ENCODE measurements around the gene SLC6A13.

Gene SLC6A13

DNA sequence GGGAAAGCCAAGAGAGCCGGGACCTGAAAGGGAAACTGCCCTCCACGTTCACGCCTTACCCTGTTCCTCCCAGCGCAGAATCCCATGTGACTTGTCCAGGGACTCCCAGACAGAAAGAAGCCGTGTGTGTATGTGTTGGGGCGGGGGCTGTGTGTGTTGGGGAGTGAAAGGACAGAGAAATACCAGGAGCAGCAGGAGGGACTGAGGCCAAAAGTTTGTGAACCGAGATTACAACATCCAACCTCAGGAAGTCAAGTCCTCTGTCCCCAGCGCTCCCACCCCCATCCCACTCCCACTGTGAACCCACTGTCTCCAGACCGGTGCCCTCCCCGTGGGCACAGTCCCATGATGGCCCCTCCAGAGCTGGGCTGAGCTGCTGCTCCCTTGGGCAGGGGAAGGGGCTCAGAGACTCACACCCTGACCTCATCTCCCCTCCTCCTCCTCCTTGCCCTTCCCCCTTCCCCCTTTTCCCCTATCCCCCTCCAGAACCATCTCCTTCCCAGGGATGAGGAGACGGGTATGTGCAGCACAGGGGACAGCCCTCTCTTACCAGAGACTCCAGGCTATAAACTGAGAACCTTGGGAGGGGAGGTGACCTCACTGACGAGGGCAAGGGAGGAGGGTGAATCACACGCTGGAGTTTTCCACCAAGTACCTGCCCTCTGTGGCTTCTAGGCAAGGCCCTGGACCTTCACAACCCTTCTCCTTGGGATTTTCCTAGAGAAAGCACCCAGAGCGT, 48.5 kb downstream of the SLC6A13 start, which contains the start of gene SLC6A12:
SLC6A12 (minus strand) TSS at position 155 of the 739 bp plus-strand sequence. CDS start 4,171 bp downstream, outside the sequence.
- DNase-seq (ENCODE audit: low read depth in 2 of 2): no peak

DNA sequence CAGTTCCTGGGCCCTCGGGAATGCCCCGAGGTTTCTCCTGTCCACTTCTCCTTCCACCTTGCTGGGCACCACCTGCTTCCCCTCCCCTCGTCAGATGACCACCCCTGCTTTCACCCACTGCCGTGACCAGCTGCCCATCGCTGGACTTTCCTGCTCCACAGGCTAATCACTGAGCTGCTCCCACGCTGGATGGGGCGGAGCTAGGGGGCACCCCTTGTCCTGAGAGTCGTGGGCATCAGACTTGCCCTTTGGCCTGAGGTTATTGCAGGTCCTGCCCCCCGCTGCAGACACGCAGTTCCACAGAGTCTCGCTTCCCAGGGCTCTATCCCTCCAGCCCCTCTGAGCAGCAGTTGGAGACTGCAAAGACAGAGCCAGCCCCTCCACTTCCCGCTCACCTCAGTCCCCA, 49.1 kb downstream of the SLC6A13 start:
- DNase-seq (ENCODE audit: low read depth in 2 of 2): no peak

DNA sequence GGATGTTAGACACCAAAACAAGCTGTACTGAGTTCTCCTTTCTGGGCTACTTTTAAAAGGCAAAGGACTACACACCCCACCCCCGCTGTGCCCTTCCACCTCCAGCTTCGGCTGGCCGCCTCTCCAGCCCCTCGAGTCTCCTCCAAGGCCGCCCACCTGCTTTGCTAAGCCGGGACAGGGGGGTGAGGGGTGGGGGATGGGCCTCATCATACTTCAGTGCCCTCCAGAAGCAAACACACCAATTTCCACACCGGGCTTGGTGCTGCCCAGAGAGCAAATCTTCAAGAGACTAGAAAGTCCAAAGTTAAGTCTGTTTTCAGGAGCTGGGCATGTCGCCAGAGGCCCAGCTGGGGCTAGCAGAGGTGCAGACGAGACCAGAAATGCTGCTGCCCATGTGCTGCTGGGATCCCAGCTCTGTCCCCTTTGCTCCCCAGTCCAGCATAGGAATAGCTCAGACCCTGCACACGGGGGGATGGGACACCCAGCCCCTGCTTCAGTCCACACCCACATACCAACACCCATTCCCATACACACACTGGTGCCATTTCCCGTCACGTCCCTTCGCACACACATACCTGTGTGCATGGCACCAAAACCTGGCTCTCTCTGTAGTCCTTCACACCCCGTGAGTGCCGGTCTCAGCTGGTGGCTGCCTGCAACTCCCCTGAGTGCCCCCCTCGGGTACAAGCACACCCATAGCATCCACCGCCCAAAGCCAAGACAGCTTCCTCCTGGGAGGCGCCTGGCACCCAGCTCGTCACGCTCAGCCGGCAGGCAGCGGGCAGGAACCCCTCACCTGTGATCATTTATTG, 49.7 kb downstream of the SLC6A13 start:
- no peak for DNase-seq (ENCODE audit: low read depth in 2 of 2)

DNA sequence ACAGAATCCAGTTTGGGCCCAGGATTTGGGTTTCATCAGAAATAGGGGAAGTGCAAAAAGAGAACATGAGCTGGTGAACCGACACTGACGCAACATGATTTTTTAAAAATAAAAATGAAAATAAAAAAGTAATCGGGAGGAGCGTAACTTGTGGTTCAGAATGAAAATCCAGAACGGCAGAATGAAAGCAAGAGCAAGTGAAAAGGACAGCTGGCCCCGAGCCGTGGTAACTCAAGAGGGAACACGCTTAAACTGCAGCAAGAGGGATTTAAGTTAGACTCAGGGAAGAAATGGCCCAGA, 50.3 kb downstream of the SLC6A13 start:
- no peak for DNase-seq (ENCODE audit: low read depth in 2 of 2)

DNA sequence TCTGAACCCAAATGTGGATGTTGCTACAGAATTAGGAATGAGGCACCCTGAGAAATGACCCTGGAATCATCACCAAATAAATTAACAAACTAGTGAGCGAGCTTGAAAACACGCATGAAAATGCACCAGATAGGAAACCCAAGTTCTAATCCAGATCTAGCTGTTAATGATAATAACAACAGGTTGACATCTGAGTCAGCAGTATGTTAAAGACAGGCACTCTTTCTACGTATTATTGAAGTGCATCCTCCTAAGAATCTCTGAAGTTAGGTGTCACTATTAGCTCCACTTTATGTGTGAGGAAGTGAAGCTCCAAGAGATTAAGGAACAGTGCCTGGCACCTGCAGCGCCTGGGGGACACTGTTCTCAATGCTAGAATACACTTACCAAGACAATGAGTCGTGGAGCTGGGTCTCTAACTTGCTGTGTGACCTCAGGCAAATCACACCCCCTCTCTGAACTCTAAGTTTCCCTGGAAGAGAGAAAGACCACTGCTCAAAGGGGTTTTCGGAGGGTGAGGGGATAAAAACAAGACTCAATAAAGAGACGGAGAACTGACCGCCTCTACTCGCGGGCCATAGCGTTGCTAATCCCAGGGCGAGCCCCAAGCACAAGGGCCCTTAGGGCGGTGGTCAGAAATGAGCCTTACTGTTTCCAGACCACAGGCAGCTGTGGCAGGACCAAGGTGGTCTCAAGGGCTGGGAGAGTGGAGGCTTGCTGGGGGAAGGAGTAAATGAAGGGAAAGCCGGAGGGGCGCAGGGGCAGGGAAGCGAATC, 50.8 kb downstream of the SLC6A13 start:
- no peak for DNase-seq (ENCODE audit: low read depth in 2 of 2)

DNA sequence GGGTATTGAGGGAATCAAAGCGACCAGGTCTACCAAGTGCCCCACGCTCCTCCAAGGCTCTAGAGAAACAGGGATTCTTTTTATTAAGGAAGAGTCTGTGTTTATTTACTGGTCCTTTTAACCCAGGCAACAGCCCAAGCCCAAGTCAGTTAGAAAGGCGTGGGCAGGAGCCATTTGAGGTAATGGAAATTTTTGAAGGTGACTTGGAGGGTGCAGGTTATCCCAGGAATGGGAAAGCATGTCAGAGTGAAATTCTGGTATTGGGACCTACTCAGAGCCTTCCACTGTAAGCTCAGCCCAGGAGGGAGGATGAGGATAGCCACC, 51.5 kb downstream of the SLC6A13 start:
- DNase-seq (ENCODE audit: low read depth in 2 of 2): no peak

DNA sequence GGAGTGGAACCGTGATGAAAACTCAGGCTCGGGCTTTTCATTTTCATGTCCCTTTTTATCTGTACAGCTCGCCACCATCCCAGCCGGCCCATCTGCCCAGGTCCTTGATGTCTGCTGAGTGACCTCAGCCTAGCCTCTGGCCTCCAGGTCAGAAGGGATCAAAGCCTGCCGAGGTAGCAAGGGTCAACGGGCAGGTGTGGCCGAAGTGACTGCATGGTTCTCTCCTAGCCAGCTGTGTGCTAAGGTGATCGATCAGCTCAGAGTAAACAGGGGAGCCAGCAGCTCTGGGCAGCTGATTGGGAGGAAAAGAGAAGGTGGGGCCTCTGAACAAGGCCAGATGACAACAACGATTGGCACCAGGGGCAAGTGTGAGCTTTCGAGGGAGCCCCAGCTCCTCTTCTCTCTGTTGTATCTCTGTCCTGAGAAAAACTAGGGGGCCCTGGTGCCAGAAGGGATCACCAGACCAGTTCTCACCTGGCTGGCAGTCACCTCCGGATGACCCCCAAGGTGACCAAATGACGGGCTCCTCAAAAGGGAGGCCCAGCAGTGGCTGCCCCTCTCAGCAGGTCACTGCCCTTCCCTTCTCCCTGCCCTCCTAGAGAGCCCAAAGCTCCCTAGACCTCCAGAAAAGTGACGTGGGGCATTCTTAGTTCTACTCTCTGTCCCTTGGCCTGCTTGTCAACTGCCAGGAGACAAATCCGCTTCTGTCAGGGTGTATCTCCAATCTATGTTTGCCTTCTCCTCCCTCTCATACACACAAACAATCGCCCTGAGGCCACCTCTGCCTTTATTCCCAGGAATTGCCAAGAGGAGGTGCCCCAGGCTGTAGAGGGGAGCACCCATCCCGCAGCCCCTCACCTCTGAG, 52.1 kb downstream of the SLC6A13 start:
- DNase-seq (ENCODE audit: low read depth in 2 of 2): no peak

DNA sequence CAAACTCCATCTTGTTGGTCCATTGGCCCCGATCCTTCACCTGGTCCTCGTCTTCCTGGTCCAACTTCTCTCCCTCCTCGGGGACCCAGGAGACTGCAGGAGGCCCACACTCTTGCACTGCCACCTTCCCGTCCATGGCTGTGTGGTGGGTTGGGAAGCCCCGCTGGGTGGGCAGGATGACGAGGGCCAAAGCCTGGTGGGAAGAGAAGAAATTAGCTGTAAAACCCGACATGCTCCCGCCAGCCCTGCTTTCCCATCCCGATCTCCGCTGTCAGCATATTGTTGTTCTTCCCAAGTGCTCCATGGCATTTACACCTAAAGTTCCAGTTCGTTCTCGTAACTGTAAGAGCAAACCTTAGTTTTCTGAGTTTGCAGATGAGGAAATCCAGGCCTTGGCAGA, 52.8 kb downstream of the SLC6A13 start:
- DNase-seq (ENCODE audit: low read depth in 2 of 2): no peak

DNA sequence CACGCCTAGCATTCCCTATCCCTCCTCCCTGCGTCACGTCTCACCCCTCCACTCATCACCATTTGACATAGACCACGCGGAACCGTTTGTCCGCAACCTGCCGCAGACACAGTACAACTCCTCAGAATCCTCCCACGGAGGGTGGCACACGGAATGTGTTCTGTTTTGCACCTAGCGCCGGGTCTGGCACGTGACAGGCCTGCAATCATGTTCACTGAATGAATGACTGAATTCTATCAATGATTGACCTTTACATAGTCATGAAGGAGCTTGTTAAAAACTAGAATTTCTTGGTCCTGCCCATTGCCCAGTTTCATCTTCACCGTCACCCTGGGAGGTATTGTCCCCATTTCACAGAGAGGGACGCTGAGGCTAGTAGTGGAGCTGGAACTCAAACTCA, 53.4 kb downstream of the SLC6A13 start:
- DNase-seq (ENCODE audit: low read depth in 2 of 2): no peak

DNA sequence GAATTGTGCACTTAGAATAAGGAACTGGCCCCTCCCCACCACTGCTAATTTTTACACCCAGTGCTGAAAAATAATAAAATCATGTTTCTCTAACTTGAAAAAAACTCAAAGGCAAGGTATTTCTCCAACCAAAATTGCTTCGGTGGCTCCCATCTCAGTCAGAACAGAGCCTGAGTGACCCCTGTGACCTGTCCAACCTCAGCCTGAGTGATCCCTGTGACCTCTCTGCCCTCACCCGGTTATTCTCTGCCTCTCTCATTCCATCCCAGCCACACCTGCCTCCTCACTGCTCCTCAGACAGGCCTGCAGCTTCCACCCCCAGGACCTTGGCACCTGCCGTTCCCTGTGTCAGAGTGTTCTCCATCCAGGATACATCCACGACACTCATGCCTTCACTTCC, 53.8 kb downstream of the SLC6A13 start:
- DNase-seq (ENCODE audit: low read depth in 2 of 2): no peak

DNA sequence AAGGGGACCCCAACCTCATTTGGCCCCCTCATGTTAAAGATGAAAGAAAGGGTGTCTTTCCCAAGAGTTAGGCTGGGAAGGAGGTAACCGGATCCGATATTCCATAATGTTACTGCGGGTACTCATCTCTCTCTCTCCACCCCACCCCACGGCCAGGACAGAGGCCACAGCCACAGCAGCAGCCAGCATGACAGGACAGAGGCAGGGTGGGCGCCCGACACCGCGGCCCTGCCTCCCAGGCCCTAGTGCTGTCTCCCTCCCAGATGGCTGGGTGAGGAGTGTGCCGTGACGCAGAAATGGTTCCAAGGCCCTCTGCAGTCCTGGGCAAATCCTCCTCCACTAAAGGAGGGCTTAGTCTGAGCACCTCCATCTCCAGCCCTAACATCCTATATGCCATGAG, 54.8 kb downstream of the SLC6A13 start:
- DNase-seq (ENCODE audit: low read depth in 2 of 2): no peak

DNA sequence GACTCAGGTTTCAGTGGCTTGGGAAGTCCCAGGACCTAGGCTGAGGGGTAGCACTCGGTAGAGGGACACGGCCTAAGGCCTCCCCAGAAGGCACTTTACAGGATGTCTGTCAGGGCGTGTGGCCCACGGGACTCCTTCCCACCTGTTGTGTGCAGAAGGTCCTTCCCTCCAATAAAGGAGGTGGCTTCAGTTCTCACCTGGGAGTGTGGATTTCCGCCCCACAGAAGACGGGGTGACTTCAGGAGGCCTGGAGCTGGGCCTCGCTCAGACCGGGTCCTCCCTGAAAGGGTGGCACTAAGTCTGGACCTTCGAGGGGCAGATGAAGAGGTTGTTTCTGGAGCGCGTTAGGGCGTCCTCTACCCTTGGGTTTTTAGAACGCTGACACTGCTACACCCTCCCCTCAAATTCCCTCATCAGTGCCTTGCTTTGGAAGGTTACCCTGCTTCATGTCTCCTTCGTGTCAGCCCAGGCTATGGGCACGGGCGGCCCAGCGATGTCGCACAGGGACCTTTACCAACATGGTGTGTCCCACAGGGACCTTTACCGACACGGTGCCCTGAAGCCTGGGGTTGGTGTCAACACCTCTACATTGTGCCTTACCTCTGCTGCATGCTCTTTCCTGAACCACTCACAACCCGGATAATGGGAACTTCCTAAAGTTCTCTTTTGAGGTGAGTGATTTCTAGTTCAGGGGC, 55.7 kb downstream of the SLC6A13 start:
- DNase-seq (ENCODE audit: low read depth in 2 of 2): no peak

DNA sequence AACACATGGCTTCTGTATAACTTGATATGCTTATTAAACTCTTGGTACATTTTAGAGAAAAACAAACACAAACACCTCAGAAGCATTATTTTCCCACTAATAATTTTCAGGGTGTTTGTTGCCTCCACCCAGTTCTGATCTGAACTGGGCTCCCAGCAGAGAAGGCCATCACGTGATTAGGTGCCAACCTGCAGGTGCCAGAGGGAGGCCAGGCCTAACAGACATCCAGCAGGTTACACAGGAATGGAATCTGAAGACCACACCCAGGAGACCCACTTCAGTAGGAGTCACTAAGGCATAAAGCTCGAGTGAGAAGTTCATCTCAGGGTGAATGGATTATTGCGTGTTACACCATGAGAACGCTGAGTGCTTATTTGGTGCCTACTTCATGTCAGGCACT, 57.6 kb downstream of the SLC6A13 start:
- DNase-seq (ENCODE audit: low read depth in 2 of 2): no peak

DNA sequence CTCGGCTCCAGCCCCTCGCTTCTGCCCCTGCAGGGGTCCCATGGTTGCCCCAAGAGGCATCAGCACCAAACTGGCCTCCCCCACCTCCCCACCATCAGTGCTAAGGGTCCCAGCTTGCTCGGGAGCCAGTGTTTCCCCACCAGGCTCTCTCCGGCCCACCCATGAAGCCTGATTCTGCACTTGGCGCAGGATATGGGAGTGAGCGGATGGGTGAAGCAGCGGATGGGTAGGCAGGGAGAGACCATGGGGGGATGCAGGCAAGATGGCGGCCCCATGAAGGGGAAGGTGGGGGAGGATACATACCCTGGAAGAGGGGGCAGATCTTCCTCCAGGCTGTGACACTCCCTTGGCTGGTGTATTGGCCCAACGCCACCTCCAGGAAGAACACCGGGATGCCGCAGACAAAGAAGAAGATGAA, 58.4 kb downstream of the SLC6A13 start:
- no peak for DNase-seq (ENCODE audit: low read depth in 2 of 2)

DNA sequence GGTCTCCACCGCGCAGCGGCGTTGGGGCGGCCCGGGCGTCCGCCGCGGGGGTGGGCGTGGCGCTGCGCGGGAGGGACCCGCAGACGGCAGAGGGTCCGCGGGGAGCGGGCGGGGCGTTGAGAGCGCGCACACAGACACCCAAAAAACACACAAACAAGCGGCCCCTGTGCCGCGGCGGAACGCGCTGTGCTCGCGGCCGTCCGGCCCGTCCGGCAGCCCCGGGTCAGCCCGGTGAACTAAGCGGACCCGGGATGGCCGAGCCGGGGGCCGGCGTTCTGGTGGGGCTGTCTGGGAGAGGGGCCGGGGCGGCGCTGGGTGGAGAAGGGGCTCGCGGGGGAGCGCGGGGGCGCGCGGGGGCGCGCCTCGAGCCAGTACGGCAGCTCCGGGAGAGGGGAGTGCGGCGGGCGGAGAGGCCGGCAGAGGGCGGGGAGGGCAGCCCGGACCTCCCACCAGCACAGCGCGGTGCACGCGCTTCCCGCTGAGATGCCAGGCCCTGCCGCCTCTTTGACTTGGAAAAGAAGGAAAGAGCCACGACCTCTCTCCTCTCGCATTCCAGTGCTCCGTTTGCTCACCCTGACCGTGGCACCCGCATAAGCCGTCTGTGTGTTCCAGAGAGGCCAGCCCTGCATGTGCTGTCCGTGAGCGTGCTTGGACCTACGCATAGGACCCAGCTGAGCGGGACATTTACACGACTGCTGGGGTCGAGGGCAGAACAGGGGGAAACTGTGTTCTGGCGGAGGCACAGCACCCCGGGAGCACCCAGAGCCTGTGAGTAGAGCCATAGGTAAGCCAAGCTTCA, 59.0 kb downstream of the SLC6A13 start:
- no peak for DNase-seq (ENCODE audit: low read depth in 2 of 2)

DNA sequence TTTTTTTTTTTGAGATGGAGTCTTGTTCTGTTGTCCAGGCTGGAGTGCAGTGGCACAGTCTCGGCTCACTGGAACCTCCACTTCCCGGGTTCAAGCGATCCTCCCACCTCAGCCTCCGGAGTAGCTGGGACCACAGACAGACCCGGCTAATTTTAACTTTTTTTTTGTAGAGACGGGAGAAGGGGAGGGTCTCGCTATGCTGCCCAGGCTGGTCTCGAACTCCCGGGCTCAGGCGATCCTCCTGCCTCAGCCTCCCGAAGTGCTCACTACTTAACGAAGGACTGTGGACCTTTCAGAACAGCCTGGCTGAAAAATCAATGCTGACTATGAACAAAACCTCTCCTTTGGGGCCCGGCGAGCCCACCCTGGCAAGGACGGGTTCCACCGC, 59.6 kb downstream of the SLC6A13 start:
- no peak for DNase-seq (ENCODE audit: low read depth in 2 of 2)

DNA sequence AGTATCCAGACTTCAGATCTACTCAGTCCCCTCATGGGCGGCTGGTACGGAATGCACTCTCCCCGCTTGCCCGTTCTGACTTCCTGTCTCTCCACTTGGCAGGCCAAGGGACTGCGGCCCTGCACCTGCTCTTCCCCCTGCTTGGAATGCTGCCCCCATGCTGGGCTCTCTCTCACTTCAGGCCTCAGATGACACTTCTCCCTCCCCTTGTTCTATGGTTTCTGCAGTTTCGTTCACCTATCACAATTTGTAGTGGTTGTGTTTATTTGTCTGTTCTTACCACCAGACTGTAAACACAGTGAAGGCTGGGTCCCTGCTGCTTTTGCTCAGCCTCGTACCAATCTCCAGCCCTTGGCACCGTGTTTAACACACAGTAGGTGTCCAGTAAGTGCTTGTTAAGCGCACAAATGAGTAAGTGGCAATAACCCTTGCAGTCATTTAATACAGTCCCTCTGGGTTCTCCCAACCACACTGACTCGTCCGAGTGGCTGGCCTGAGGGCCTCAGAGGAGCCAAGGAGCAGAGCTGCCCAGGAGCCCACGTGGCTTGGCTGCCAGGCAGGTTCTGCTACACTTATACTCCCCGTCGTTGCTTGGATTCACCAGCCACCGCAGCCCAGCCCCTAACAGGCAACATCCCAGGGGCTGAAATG, 60.4 kb downstream of the SLC6A13 start:
- DNase-seq (ENCODE audit: low read depth in 2 of 2): no peak

DNA sequence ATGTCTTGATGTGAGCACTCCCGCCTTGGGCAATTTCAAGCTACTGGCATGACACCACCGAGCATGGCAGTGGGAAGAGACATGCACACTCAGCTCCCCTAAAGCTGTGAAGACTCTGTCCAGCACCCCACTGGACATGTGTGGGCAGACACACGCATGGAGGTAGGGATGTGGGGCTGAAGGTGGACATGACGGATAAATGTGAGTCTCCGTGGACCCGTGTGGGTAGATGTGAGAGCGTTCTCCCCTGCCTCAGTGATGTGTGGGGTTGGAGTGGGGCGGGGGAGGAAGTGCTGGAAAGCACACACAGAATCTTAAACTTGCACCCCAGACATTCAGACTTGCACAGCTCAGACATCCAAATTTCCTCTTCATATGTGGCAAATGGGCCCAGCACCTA, 61.3 kb downstream of the SLC6A13 start:
- no peak for DNase-seq (ENCODE audit: low read depth in 2 of 2)

DNA sequence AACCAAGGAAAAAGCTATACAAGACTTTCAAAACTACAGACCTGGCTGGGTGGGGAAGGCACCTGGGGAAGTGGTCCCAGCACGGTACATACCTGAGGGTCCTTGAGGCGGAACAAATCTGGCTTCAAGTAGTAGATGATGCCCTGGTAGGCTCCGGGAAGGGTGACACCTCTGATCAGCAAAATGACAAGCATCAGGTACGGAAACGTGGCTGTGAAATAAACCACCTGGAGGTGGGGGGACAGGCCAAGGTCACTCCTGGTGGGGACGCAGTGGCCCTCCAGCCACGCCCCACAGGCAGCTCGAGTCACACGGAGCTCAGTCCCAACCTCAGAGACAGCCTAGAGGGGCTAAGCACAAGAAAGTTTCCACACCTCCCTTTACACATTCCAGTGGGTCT, 63.9 kb downstream of the SLC6A13 start:
- no peak for DNase-seq (ENCODE audit: low read depth in 2 of 2)
